K562 (cell line): ENCODE data around the gene RUSC1. TPM values are rescaled to one million over a fixed set of nuclear protein-coding genes. Genes with fewer than 3 reads are reported as not detected.

Source experiments
- ATAC-seq: fragments of 200-7000 bp; cut with Tn5 transposase; 3 replicates; pipeline ENCODE4 v1.9.1; 2020; ENCODE audit warnings: moderate library complexity
- BruUV-seq: library from RNA; stranded (reverse); fragments of 400-500 nt; replicated peaks from 2 replicates; lab custom pipeline; 2021; lab: Mats Ljungman, UMichigan
- CTCF ChIA-PET: fragments of 300-600 bp; formaldehyde crosslinking; extraction: SDS; loops from one replicate; lab custom pipeline; 2021; ENCODE audit warnings: low intra/inter-chr PET ratio; lab: Yijun Ruan, JAX
- POLR2A ChIA-PET: fragments of 300-600, 350-650 bp; sonication (Branson Sonifier 250); formaldehyde crosslinking; extraction: SDS; loops from one replicate; lab custom pipeline; 2021; ENCODE audit warnings: antibody characterized with exemption, inconsistent platforms; lab: Yijun Ruan, JAX
- DNase-seq, 4 experiments: peaks; one replicate each; pipeline versions ENCODE4 v3.0.0 to v3.0.0-alpha.2; 2011 to 2018; ENCODE audit warnings: low spot score in 3 of 4, mixed read lengths in 3 of 4; ENCODE audit errors: extremely low read depth in 1 of 4
- FAIRE-seq: peaks from 2 replicates; lab custom pipeline; 2011; peaks lifted over from hg19 to GRCh38; lab: Jason Lieb, UNC
- H2AFZ ChIP-seq: 2 replicates; pipeline ENCODE4 v1.6.0; 2011; ENCODE audit warnings: low read depth, low read length, control low read depth, inconsistent platforms
- H3K27ac ChIP-seq: fragments of 200-600 bp; 3 replicates; pipeline ENCODE4 v1.8.0; 2011; ENCODE audit warnings: low read depth, mild to moderate bottlenecking, control low read depth, inconsistent platforms, low read length, moderate library complexity, mixed read lengths; ENCODE audit errors: extremely low read depth
- H3K27me3 ChIP-seq, 2 experiments: fragments of 300-600 bp in 1 of 2; 2 replicates in 1 of 2; 3 replicates in 1 of 2; pipeline versions ENCODE4 v1.6.0 to v1.8.0; 2011; ENCODE audit warnings: inconsistent platforms in 2 of 2, low read length in 2 of 2, mild to moderate bottlenecking in 1 of 2, mixed read lengths in 1 of 2, moderate library complexity in 1 of 2; ENCODE audit not compliant: control insufficient read depth in 2 of 2, insufficient read depth in 2 of 2
- H3K36me3 ChIP-seq: fragments of 300-600 bp; 3 replicates; pipeline ENCODE4 v1.8.0; 2011; ENCODE audit warnings: mild to moderate bottlenecking, low read length, inconsistent platforms; ENCODE audit not compliant: control insufficient read depth, insufficient read depth
- H3K4me1 ChIP-seq, 2 experiments: fragments of 200-600 bp in 1 of 2; replicated peaks in 1 of 2; 2 replicates in 1 of 2; 3 replicates in 1 of 2; pipeline versions ENCODE4 v1.5.1 to v1.8.0; 2011; ENCODE audit warnings: inconsistent platforms in 2 of 2, low read length in 2 of 2, mild to moderate bottlenecking in 1 of 2, mixed read lengths in 1 of 2, moderate library complexity in 1 of 2; ENCODE audit not compliant: control insufficient read depth in 2 of 2, insufficient read depth in 2 of 2
- H3K4me2 ChIP-seq: 2 replicates; pipeline ENCODE4 v1.6.1; 2011; ENCODE audit warnings: low read length, control low read depth, inconsistent platforms, mixed read lengths; ENCODE audit not compliant: insufficient read depth
- H3K4me3 ChIP-seq: fragments of 200-600 bp; sonication (generic), shearing (Covaris generic); 2 replicates; pipeline ENCODE4 v1.5.1; 2016; ENCODE audit warnings: control low read depth, inconsistent platforms
- H3K79me2 ChIP-seq: fragments of 200-600 bp; 3 replicates; pipeline ENCODE4 v1.8.0; 2011; ENCODE audit warnings: low read length, inconsistent platforms; ENCODE audit not compliant: control insufficient read depth, insufficient read depth
- H3K9ac ChIP-seq, 2 experiments: 2 replicates each; pipeline versions ENCODE4 v1.6.0 to v1.6.1; 2011; ENCODE audit warnings: low read depth in 2 of 2, low read length in 2 of 2, control low read depth in 1 of 2, inconsistent platforms in 1 of 2, mild to moderate bottlenecking in 1 of 2, mixed read lengths in 1 of 2; ENCODE audit not compliant: insufficient read depth in 1 of 2
- H3K9me1 ChIP-seq: one replicate; pipeline ENCODE4 v1.6.0; 2011; ENCODE audit warnings: inconsistent platforms, mild to moderate bottlenecking, low read length, moderate library complexity; ENCODE audit not compliant: control insufficient read depth, insufficient read depth
- H3K9me3 ChIP-seq: replicated peaks from 2 replicates; pipeline ENCODE4 v1.5.1; 2011; ENCODE audit warnings: low read depth, low read length, inconsistent platforms; ENCODE audit not compliant: control insufficient read depth, insufficient read depth
- H4K20me1 ChIP-seq: replicated peaks from 2 replicates; pipeline ENCODE4 v1.6.1; 2011; ENCODE audit warnings: low read length, inconsistent platforms, mixed read lengths; ENCODE audit not compliant: control insufficient read depth, insufficient read depth
- CAMTA2 ChIP-seq: fragments of 250-450 bp; sonication (Bioruptor Pico); conservative IDR thresholded peaks from 2 replicates; pipeline ENCODE4 v1.5.1; 2022
- DEAF1 ChIP-seq: fragments of 450-650 bp; formaldehyde crosslinking; IDR thresholded peaks from 2 replicates; pipeline ENCODE4 v1.4.0; 2020; ENCODE audit warnings: mild to moderate bottlenecking, moderate library complexity
- E2F5 ChIP-seq: sonication (generic); formaldehyde crosslinking; IDR thresholded peaks from 2 replicates; pipeline ENCODE4 v1.8.0; 2022; ENCODE audit warnings: mild to moderate bottlenecking, missing genetic modification reagents
- EP400 ChIP-seq: fragments of 450-650 bp; IDR thresholded peaks from 2 replicates; pipeline ENCODE4 v1.6.1; 2017; ENCODE audit warnings: antibody characterized with exemption, mild to moderate bottlenecking, moderate library complexity
- HDGF ChIP-seq: fragments of 450-650 bp; IDR thresholded peaks from 2 replicates; pipeline ENCODE4 v1.6.1; 2016
- IFI16 ChIP-seq: fragments of 250-450 bp; sonication (Bioruptor Pico); IDR thresholded peaks from 2 replicates; pipeline ENCODE4 v2.1.2; 2022; ENCODE audit warnings: mild to moderate bottlenecking, inconsistent platforms
- NFE2L1 ChIP-seq: fragments of 450-650 bp; IDR thresholded peaks from 2 replicates; pipeline ENCODE4 v1.6.1; 2016; ENCODE audit warnings: missing genetic modification characterization, low read depth, mild to moderate bottlenecking, missing compliant biosample characterization, moderate library complexity, borderline replicate concordance
- NFIC ChIP-seq: fragments of 450-650 bp; IDR thresholded peaks from 2 replicates; pipeline ENCODE4 v1.6.1; 2017; ENCODE audit warnings: mild to moderate bottlenecking, inconsistent platforms
- POLR2A ChIP-seq: fragments of 450-650 bp; conservative IDR thresholded peaks from 2 replicates; pipeline ENCODE4 v1.6.1; 2016
- SRSF1 ChIP-seq: fragments of 200-400 bp; formaldehyde crosslinking; IDR thresholded peaks from 2 replicates; pipeline ENCODE4 v1.6.1; 2017; ENCODE audit warnings: mild to moderate bottlenecking, low read depth, low read length, moderate library complexity
- TAL1 ChIP-seq: fragments of 450-650 bp; IDR thresholded peaks from 2 replicates; pipeline ENCODE4 v1.6.1; 2016; ENCODE audit warnings: mild to moderate bottlenecking
- ZFP1 ChIP-seq: fragments of 450-650 bp; formaldehyde crosslinking; IDR thresholded peaks from 2 replicates; pipeline ENCODE4 v1.4.0; 2020; ENCODE audit warnings: mild to moderate bottlenecking, mixed read lengths
- ZFP91 ChIP-seq: sonication (generic); formaldehyde crosslinking; IDR thresholded peaks from 2 replicates; pipeline ENCODE4 v1.8.0; 2022; ENCODE audit warnings: mild to moderate bottlenecking, missing genetic modification reagents
- ZHX1 ChIP-seq: fragments of 150-350 bp; conservative IDR thresholded peaks from 2 replicates; pipeline ENCODE4 v1.6.1; 2014; ENCODE audit warnings: low read length
- ZNF717 ChIP-seq: fragments of 250-450 bp; sonication (Bioruptor Pico); IDR thresholded peaks from 2 replicates; pipeline ENCODE4 v1.5.0; 2021
- ZNF764 ChIP-seq: fragments of 250-450 bp; sonication (Bioruptor Pico); IDR thresholded peaks from 2 replicates; pipeline ENCODE4 v1.4.0; 2020; ENCODE audit warnings: low read depth, mild to moderate bottlenecking, moderate library complexity
- WGBS: fragments of 100-300 bp; shearing (Covaris generic); methylation state at CpG from one replicate; pipeline ENCODE4 v1.1.6; 2016; ENCODE audit warnings: low coverage, mixed read lengths; ENCODE audit not compliant: insufficient coverage; ENCODE audit errors: missing lambda C conversion rate; 5-methylcytosine and 5-hydroxymethylcytosine counted together
- in situ Hi-C: fragments of 300-500 bp; cut with MboI; formaldehyde crosslinking; loops from 4 replicates; pipeline ENCODE4 v1.15.0; 2018; ENCODE audit warnings: inconsistent platforms, mixed read lengths
- intact Hi-C: fragments of 100-400 bp; cut with micrococcal nuclease; formaldehyde crosslinking; loops from 2 replicates; pipeline ENCODE4 v1.14.2; 2022
- polyA plus RNA-seq, 8 experiments: library from polyadenylated mRNA; depleted of rRNA in 4 of 8; stranded (reverse) in 5 of 8; unstranded in 3 of 8; fragments of >200 nt; fragmentation: Nextera tagmentation in 2 of 8; fragmentation: Illumina TruSeq in 1 of 8; extraction: Ambion mirVana in 2 of 8; extraction: Trizol in 1 of 8; gene quantifications; 2 replicates each; pipeline versions ENCODE4 v1.2.1 to v1.2.3, GENCODE V29; 2011 to 2014; ENCODE audit warnings: inconsistent platforms in 1 of 8, missing spikeins in 1 of 8
- total RNA-seq, 7 experiments: library from RNA; depleted of rRNA in 6 of 7; stranded (reverse); fragments of >200 nt in 6 of 7; fragmentation: Illumina TruSeq in 2 of 7; extraction: Trizol in 2 of 7; gene quantifications; 2 replicates each; pipeline versions ENCODE4 v1.2.1 to v1.2.3, GENCODE V29; 2011 to 2021; ENCODE audit warnings: low replicate concordance in 1 of 7

RUSC1 gene
- total and polyA plus RNA-seq, 9 of the 15 experiments (the other 6 are each of a cell fraction or from before 2014, with no cell fraction given), result 5.7 to 68.3 (median 33.6) TPM

DNA sequence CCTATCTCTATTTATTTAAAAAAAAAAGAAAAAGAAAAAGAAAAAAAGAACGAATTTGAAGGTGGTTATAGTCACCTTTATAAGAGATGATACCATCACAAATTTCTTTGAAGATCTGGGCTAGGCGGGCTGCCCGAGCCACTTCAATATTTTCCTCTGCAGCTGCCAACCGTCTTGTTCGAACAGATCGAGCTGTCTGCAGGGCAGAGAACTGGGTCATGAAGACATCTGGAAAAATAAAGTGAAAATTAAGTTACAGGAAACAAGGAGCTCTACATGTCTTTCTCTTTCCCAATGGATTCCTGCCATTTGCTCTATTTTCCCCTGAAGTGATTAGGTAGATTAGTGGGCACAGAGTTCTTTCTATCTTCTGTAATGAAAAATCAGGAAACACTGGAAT, 31.9 kb downstream of the RUSC1 start:
- Histone ChIP-seq H3K27ac (no peak overlapping the region), H3K9me3 (no peaks in the 10 kb centered on the region), H3K79me2 (no peaks in the 10 kb centered on the region), H3K4me2 (no peak overlapping the region), H3K36me3 (peaks cover 77% of the 10 kb centered on the region), H3K9ac (no peak overlapping the region), H3K27me3 (no peaks in the 10 kb centered on the region), H2AFZ (no peak overlapping the region), H3K9me1 (no peaks in the 10 kb centered on the region), H3K4me3 (no peak overlapping the region), H3K4me1 (peaks cover 0 to 1% of the 10 kb centered on the region in 2 experiments; a peak in 1 of 5 replicates), H4K20me1 (no peaks in the 10 kb centered on the region)
- DNase-seq, result no peak
- no peak for FAIRE-seq
- intact Hi-C loops, result no loop called here
- ChIA-PET CTCF (no interaction called here), POLR2A (no interaction called here)
- in situ Hi-C loops, result no loop called here
- WGBS, result 87% methylated on average over 6 of the region's 6 CpGs
- BruUV-seq, result no TSS peak
- ATAC-seq, result no peak
- TF ChIP-seq EP400 (no peak), E2F5 (no peak), DEAF1 (CRISPR knock-in tag) (no peak), ZHX1 (no peak), TAL1 (no peak), CAMTA2 (CRISPR knock-in tag) (no peak), ZNF717 (CRISPR knock-in tag) (no peak), HDGF (no peak), IFI16 (CRISPR knock-in tag) (no peak), ZNF764 (no peak), NFIC (no peak), NFE2L1 (tag) (no peak), SRSF1 (no peak), POLR2A (no peak), ZFP91 (CRISPR knock-in tag) (no peak), ZFP1 (CRISPR knock-in tag) (no peak)
